ENCODE results near the gene AXIN1. TPM values are rescaled to one million over a fixed set of nuclear protein-coding genes. Genes with fewer than 3 reads are reported as not detected.

AXIN1 gene
- total and polyA plus RNA-seq, 2 of the 8 experiments (the other 6 are each of a cell fraction or from before 2014, with no cell fraction given) = 12.5 to 41.9 TPM

DNA sequence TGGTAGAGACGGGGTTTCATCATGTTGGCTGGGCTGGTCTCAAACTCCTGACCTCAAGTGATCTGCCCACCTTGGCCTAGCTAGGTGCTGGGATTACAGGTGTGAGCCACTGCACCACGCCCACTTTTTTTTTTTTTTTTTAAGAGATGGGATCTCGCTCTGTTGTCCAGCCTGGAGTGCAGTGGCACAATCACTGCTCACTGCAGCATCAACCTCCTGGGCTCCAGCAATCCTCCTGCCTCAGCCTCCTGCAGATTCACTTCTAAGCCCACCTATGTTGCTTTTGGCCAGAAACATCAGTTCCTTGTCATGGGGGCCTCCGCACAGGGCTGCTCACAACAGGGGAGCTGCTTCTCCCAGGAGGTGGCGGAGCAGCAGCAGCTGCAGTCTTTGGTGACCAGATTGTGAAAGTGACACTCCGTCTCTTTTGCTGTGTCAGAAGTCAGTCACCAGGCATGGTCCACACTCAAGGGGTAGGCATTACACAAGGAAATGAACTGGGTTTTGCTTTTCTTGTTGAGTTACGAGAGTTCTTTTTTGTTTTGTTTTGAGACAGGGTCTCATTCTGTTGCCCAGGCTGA, 40.0 kb upstream of the AXIN1 start:
- no peak for DNase-seq (ENCODE audit: low read depth in 1 of 2, low spot score in 2 of 2)
- peaks cover 5% of the 10 kb centered on the region for H3K23me2 ChIP-seq (ENCODE audit: low read depth, low read length)
- peaks cover 0 to 7% (median 2%) of the 10 kb centered on the region in 4 experiments; a peak in 4 of 7 replicates for H3K4me1 ChIP-seq (replicated peaks in 1 of 4; ENCODE audit: control insufficient read depth in 3 of 4, insufficient read depth in 4 of 4, low read length in 3 of 4)
- no peak overlapping the region for H3K18ac ChIP-seq (ENCODE audit: extremely low read depth, low read length)
- 87% methylated on average over 6 of the region's 7 CpGs; no CpG with 5 or more reads in 1 of the 2 experiments for WGBS, 2 experiments (ENCODE audit: extremely low coverage in 1 of 2, insufficient coverage in 1 of 2, insufficient read length in 1 of 2, insufficient replicate concordance in 2 of 2, low coverage in 1 of 2, low lambda C conversion rate in 2 of 2, missing lambda C conversion rate in 1 of 2)
- no peak overlapping the region for H3K23ac ChIP-seq (ENCODE audit: insufficient read length)
- H2BK15ac ChIP-seq (ENCODE audit: low read length) = no peak overlapping the region
- H3K27me3 ChIP-seq (replicated peaks in 1 of 4; ENCODE audit: control insufficient read depth in 3 of 4, extremely low read depth in 1 of 4, insufficient read depth in 3 of 4, low read length in 3 of 4) = no peaks in the 10 kb centered on the region
- H2BK120ac ChIP-seq (replicated peaks; ENCODE audit: low read depth, low read length) = no peak overlapping the region
- no peaks in the 10 kb centered on the region for H3K79me1 ChIP-seq (ENCODE audit: low read depth, low read length)
- H4K91ac ChIP-seq (replicated peaks; ENCODE audit: insufficient read length, low read length) = no peak overlapping the region
- FAIRE-seq = no peak
- no peak overlapping the region for H3K4me3 ChIP-seq (ENCODE audit: extremely low read depth in 1 of 4, insufficient read depth in 2 of 4, low read depth in 3 of 4, low read length in 4 of 4)
- H3K79me2 ChIP-seq (ENCODE audit: control insufficient read depth in 1 of 2, insufficient read depth in 2 of 2, low read length in 2 of 2) = no peaks in the 10 kb centered on the region
- H3K9ac ChIP-seq (replicated peaks in 1 of 4; ENCODE audit: extremely low read depth in 1 of 4, low read depth in 3 of 4, low read length in 3 of 4) = no peak overlapping the region
- no peak overlapping the region for H2BK20ac ChIP-seq (ENCODE audit: low read length)
- no peaks in the 10 kb centered on the region for H3K36me3 ChIP-seq (ENCODE audit: control insufficient read depth in 2 of 4, insufficient read depth in 4 of 4, low read length in 3 of 4)
- no peak overlapping the region for H3K4ac ChIP-seq (replicated peaks; ENCODE audit: insufficient read length, low read depth, low read length)
- no peak overlapping the region for H3K56ac ChIP-seq (replicated peaks; ENCODE audit: insufficient read length, low read depth, low read length)
- no peak overlapping the region for H2BK5ac ChIP-seq (ENCODE audit: low read depth, low read length)
- no peaks in the 10 kb centered on the region for H4K20me1 ChIP-seq (replicated peaks in 1 of 2; ENCODE audit: control insufficient read depth in 1 of 2, insufficient read depth in 2 of 2, low read length in 2 of 2)
- no peak overlapping the region; the same call in 1 of the 2 replicates for H4K8ac ChIP-seq (ENCODE audit: extremely low read depth, insufficient read depth, low read length)
- H2AK5ac ChIP-seq (ENCODE audit: low read depth, low read length) = no peak overlapping the region
- H4K5ac ChIP-seq (ENCODE audit: insufficient read length, low read depth, low read length) = no peak overlapping the region
- POLR2A ChIA-PET (ENCODE audit: partially characterized antibody) = interaction anchor here (0.9 to 3.2 kb wide), 7 partner anchors 7 to 161 kb away, joined by 3 to 11 read pairs (median 6); no protein-coding TSS in a partner anchor
- H3K14ac ChIP-seq (ENCODE audit: insufficient read length) = no peak overlapping the region
- no peak overlapping the region for H3K27ac ChIP-seq (ENCODE audit: low read depth, low read length)
- H2BK12ac ChIP-seq (ENCODE audit: low read depth, low read length) = no peak overlapping the region
- peaks cover 0 to 5% of the 10 kb centered on the region in 2 experiments; a peak in 2 of 4 replicates for H3K9me3 ChIP-seq (ENCODE audit: insufficient read depth in 2 of 2, low read depth in 1 of 2, low read length in 1 of 2)
- CTCF ChIA-PET (ENCODE audit: partially characterized antibody) = interaction anchor here (0.7 to 4.9 kb wide), 38 partner anchors 7 to 901 kb away, joined by 3 to 37 read pairs (median 4); partner anchors contain the start of genes MRPL28, PGAP6 and RAB11FIP3
- no peak overlapping the region for H3K4me2 ChIP-seq (ENCODE audit: insufficient read depth in 1 of 2, low read depth in 2 of 2, low read length in 2 of 2)
- no peak overlapping the region for H2AFZ ChIP-seq (ENCODE audit: low read length)
- TF ChIP-seq, protein P1, sequence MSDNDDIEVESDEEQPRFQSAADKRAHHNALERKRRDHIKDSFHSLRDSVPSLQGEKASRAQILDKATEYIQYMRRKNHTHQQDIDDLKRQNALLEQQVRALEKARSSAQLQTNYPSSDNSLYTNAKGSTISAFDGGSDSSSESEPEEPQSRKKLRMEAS (IDR thresholded peaks at IDR 0.05) = no peak
- no peak for TF ChIP-seq CREB1 (IDR thresholded peaks at IDR 0.05)
- no peak for TF ChIP-seq TAF1 (IDR thresholded peaks at IDR 0.05; ENCODE audit: low read depth, low read length)
- no peak for TF ChIP-seq GTF2F1 (IDR thresholded peaks at IDR 0.05; ENCODE audit: borderline replicate concordance, low read depth, low read length)
- no peak for TF ChIP-seq SIN3A (conservative IDR thresholded peaks at IDR 0.05 in 1 of 2, IDR thresholded peaks at IDR 0.05 in 1 of 2; ENCODE audit: low read depth in 1 of 2, low read length in 2 of 2)
- TF ChIP-seq TBP (IDR thresholded peaks at IDR 0.05; ENCODE audit: low read depth, low read length) = no peak
- TF ChIP-seq EP300 (IDR thresholded peaks at IDR 0.05; ENCODE audit: borderline replicate concordance in 1 of 2, low read depth in 2 of 2, low read length in 2 of 2) = no peak
- TF ChIP-seq JUND (IDR thresholded peaks at IDR 0.05; ENCODE audit: low read length) = no peak
- TF ChIP-seq CBX8 (IDR thresholded peaks at IDR 0.05; ENCODE audit: borderline replicate concordance, low read depth, low read length) = no peak
- TF ChIP-seq JUN (IDR thresholded peaks at IDR 0.05; ENCODE audit: low read depth, low read length) = no peak
- TF ChIP-seq CEBPB (IDR thresholded peaks at IDR 0.05; ENCODE audit: low read depth, low read length) = no peak
- TF ChIP-seq KDM5A (IDR thresholded peaks at IDR 0.05; ENCODE audit: low read length) = no peak
- TF ChIP-seq EZH2 (IDR thresholded peaks at IDR 0.05; ENCODE audit: low read depth, low read length, severe bottlenecking) = no peak
- no peak for TF ChIP-seq SP4 (IDR thresholded peaks at IDR 0.05; ENCODE audit: low read length)
